ENCODE measurements around the gene GABRE. TPM values are rescaled to one million over a fixed set of nuclear protein-coding genes. Genes with fewer than 3 reads are reported as not detected.
A peak's percentile ranks its signal among the peaks of the same experiment; 100 is the strongest.

Gene GABRE
- total and polyA plus RNA-seq, 8 donors, result 0.37 to 1,253 (median 9.7) TPM

DNA sequence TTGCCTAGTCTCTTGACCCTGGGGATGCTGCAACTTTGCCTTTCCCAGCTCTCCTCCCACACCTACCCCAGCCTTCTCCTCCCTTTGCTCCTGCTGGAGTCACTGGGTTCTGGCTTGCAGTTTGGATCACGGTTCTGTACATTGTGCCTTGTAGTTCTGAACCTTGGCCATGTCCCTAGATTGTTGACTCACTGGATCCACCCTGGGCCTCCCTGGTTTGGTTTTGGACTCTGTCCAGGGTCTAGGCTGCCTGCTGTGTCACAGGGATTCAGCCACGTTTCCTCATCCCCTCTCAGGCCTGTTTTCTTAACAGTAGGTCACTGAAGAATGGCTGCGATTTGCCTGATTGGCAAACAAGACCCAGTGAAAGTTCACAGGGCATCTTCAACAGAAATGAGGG lies 11.5 kb upstream of the GABRE start:
- Histone ChIP-seq H3K27me3 (no peaks in the 10 kb centered on the region), H3K4me3 (no peak overlapping the region), H3K9me3 (no peaks in the 10 kb centered on the region), H3K27ac (no peak overlapping the region), H3K36me3 (no peaks in the 10 kb centered on the region), H3K4me1 (no peaks in the 10 kb centered on the region)
- intact Hi-C loops (cut with DNase I; ENCODE audit: low total_unique reads), result no loop called here
- TF ChIP-seq, protein P1, sequence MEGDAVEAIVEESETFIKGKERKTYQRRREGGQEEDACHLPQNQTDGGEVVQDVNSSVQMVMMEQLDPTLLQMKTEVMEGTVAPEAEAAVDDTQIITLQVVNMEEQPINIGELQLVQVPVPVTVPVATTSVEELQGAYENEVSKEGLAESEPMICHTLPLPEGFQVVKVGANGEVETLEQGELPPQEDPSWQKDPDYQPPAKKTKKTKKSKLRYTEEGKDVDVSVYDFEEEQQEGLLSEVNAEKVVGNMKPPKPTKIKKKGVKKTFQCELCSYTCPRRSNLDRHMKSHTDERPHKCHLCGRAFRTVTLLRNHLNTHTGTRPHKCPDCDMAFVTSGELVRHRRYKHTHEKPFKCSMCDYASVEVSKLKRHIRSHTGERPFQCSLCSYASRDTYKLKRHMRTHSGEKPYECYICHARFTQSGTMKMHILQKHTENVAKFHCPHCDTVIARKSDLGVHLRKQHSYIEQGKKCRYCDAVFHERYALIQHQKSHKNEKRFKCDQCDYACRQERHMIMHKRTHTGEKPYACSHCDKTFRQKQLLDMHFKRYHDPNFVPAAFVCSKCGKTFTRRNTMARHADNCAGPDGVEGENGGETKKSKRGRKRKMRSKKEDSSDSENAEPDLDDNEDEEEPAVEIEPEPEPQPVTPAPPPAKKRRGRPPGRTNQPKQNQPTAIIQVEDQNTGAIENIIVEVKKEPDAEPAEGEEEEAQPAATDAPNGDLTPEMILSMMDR (IDR thresholded peaks at IDR 0.05), result no peak
- TF ChIP-seq EP300 (IDR thresholded peaks at IDR 0.05) (no peak), POLR2AphosphoS5 (IDR thresholded peaks at IDR 0.05) (no peak), POLR2A (IDR thresholded peaks at IDR 0.05) (no peak)
- DNase-seq, result no peak
- WGBS, 5 donors, result 32 to 56% (median 49%) methylated on average over 3 of the region's 3 CpGs

DNA sequence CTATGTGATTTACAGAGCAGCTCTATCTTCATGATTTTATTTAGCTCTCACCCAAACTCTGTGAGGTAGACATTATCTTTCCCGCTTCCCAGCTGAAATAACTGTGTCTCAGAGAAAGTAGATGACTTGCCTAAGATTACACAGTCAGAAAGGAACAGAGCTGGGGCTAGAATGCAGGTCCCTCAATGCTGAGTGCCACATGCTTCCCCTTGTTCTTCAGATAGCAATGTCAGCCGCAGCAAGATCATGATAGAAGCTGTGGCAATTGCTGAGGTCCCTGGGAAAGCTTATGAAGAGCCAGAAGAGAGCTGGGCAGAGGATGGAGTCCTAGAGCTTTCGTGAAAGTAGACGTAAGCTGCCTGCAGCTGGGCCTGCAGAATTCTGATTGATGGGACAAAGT lies 11.1 kb upstream of the GABRE start:
- TF ChIP-seq EP300 (IDR thresholded peaks at IDR 0.05), result no peak
- no peak for TF ChIP-seq POLR2A (IDR thresholded peaks at IDR 0.05)
- TF ChIP-seq, protein P1 (IDR thresholded peaks at IDR 0.05), result no peak
- TF ChIP-seq POLR2AphosphoS5 (IDR thresholded peaks at IDR 0.05), result no peak
- Histone ChIP-seq H3K4me1 (no peaks in the 10 kb centered on the region), H3K4me3 (no peak overlapping the region), H3K9me3 (no peaks in the 10 kb centered on the region), H3K27ac (no peak overlapping the region), H3K36me3 (no peaks in the 10 kb centered on the region), H3K27me3 (no peaks in the 10 kb centered on the region)
- WGBS, 5 donors, result 71 to 85% (median 77%) methylated on average over 4 of the region's 4 CpGs
- DNase-seq, result no peak
- intact Hi-C loops (cut with DNase I; ENCODE audit: low total_unique reads), result no loop called here

DNA sequence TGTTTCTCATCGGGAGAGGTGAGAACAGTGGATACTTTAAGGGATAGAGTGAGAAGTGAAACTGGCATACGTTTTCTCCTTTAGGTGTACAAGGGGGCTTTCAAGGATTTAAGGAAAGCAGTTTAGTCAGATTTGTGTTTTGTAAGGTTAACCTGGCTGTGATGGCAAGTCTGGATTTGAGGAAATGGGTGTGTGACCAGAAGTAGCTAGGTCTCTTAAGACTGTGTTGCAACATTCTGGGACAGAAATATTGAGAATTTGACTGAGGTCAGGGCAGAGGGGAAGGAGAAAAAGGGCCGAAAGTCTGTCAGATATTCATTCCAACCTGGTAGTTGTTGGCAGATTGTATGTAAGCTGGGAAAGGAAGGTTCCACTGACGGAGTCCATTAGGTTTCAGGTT lies 10.4 kb upstream of the GABRE start:
- Histone ChIP-seq H3K4me1 (no peaks in the 10 kb centered on the region), H3K27ac (no peak overlapping the region), H3K4me3 (no peak overlapping the region), H3K27me3 (no peaks in the 10 kb centered on the region), H3K9me3 (no peaks in the 10 kb centered on the region), H3K36me3 (no peaks in the 10 kb centered on the region)
- DNase-seq, result no peak
- intact Hi-C loops (cut with DNase I; ENCODE audit: low total_unique reads), result no loop called here
- TF ChIP-seq EP300 (IDR thresholded peaks at IDR 0.05), result no peak
- 67 to 87% (median 69%) methylated on average over 4 of the region's 4 CpGs for WGBS, 5 donors

- Histone ChIP-seq H3K27me3 (no peaks in the 10 kb centered on the region), H3K9me3 (no peaks in the 10 kb centered on the region), H3K4me1 (no peaks in the 10 kb centered on the region), H3K4me3 (no peak overlapping the region), H3K36me3 (no peaks in the 10 kb centered on the region), H3K27ac (no peak overlapping the region)
- 24 to 51% (median 47%) methylated on average over 3 of the region's 3 CpGs for WGBS, 5 donors
- TF ChIP-seq POLR2AphosphoS5 (IDR thresholded peaks at IDR 0.05), result peak in 1 of 3 donors; percentile 28
- TF ChIP-seq, protein P1 (IDR thresholded peaks at IDR 0.05), result no peak
- DNase-seq, result no peak
- intact Hi-C loops (cut with DNase I; ENCODE audit: low total_unique reads), result no loop called here
These were observed 9.9 kb upstream of the GABRE start for GRCh38 chrX:151984328-151984727.

- intact Hi-C loops (cut with DNase I; ENCODE audit: low total_unique reads), result no loop called here
- Histone ChIP-seq H3K27ac (no peak overlapping the region), H3K27me3 (no peaks in the 10 kb centered on the region), H3K4me1 (no peaks in the 10 kb centered on the region), H3K4me3 (no peak overlapping the region), H3K9me3 (no peaks in the 10 kb centered on the region), H3K36me3 (no peaks in the 10 kb centered on the region)
- TF ChIP-seq, protein P1 (IDR thresholded peaks at IDR 0.05), result no peak
- TF ChIP-seq POLR2A (IDR thresholded peaks at IDR 0.05) (no peak), EP300 (IDR thresholded peaks at IDR 0.05) (no peak), POLR2AphosphoS5 (IDR thresholded peaks at IDR 0.05) (no peak)
- no peak for DNase-seq
These were observed 8.7 kb upstream of the GABRE start for GRCh38 chrX:151983186-151983585.

Measured in stomach (tissue), 9 donors.